GM18519 (cell line): ENCODE measurements around the gene SPATS2L.

Source experiments
- ATAC-seq: cut with Tn5 transposase; IDR thresholded peaks from one replicate; pipeline ENCODE4 v1.9.1; 2021; ENCODE audit warnings: mild to moderate bottlenecking, moderate library complexity; ENCODE audit not compliant: unreplicated experiment, low FRiP score

SPATS2L gene

DNA sequence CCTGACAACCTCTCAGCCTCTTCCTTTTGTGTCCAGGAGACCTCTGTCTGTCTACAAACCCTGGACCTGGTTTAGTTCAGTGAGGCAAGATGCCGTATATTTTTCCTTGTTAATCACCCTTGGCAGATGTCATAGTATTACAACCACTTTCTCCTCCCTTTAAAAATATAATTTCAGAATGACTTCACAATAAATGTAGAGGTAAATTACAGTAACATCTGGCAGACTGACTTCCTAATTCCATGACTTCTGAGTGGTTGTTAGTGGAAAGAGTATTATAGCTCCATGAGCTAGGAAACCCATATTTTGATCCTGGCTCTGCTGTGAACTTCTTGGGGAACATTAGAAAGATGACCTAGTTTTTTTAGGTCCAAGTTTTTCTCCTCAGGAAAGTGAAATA lies 39.5 kb downstream of the SPATS2L start:
- no peak for ATAC-seq

- ATAC-seq: no peak
Observed at GRCh38 chr2:200347301-200347700, 40.8 kb downstream of the SPATS2L start.

DNA sequence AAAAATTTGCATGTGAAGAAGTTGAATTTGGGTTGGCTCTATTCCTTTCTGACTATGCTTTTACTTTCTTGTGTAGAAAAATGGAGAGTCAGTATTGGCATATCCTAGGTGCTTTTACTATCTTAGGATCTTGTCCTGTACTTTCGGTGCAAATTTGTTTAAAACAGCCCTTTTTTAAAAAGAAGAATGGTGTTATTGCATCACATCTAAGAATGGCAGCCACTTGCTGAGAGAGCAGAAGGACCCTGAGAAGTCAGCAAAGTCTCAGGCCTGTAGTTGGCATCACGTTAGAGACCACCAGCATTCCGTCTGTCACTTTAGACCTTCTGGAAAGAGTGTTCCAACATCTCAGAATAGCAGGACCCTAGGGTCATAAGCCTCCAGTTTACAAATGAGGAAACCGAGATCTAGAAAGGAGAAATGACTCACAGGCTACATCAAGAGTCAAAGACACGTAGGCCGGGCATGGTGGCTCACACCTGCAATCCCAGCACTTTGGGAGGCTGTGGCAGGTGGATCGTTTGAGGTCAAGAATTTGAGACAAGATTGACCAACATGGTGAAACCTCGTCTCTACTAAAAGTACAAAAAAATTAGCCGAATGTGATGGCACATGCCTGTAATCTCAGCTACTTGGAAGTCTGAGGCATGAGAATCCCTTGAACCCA lies 42.5 kb downstream of the SPATS2L start:
- no peak for ATAC-seq

- no peak for ATAC-seq
Observed at GRCh38 chr2:200349868-200350267, 43.4 kb downstream of the SPATS2L start.

- no peak for ATAC-seq
Observed at GRCh38 chr2:200350850-200351285, 44.4 kb downstream of the SPATS2L start.

GRCh38 chr2:200351815-200352214 lies 45.3 kb downstream of the SPATS2L start:
- ATAC-seq: no peak

GRCh38 chr2:200352636-200353035 lies 46.1 kb downstream of the SPATS2L start:
- no peak for ATAC-seq

DNA sequence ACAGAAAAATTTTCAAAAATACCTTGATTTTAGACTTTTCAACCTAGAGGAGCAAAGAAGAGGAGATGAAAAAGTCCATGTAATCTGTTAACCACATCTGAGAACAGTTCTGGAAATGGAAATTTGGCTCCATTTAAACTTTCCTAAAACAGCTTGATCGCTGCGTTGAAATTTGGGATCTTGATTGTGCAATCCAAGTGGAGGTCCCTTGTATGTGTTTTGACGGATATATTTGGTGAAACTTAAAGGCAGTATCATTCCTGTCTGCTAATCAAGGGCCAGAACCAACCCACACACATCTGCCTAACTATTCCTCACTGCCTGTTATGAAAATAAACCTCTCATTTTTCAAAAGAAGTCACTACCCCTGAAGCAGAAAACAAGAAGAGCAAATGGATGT lies 46.6 kb downstream of the SPATS2L start:
- ATAC-seq: no peak

- no peak for ATAC-seq
Observed at GRCh38 chr2:200353874-200354273, 47.4 kb downstream of the SPATS2L start.

DNA sequence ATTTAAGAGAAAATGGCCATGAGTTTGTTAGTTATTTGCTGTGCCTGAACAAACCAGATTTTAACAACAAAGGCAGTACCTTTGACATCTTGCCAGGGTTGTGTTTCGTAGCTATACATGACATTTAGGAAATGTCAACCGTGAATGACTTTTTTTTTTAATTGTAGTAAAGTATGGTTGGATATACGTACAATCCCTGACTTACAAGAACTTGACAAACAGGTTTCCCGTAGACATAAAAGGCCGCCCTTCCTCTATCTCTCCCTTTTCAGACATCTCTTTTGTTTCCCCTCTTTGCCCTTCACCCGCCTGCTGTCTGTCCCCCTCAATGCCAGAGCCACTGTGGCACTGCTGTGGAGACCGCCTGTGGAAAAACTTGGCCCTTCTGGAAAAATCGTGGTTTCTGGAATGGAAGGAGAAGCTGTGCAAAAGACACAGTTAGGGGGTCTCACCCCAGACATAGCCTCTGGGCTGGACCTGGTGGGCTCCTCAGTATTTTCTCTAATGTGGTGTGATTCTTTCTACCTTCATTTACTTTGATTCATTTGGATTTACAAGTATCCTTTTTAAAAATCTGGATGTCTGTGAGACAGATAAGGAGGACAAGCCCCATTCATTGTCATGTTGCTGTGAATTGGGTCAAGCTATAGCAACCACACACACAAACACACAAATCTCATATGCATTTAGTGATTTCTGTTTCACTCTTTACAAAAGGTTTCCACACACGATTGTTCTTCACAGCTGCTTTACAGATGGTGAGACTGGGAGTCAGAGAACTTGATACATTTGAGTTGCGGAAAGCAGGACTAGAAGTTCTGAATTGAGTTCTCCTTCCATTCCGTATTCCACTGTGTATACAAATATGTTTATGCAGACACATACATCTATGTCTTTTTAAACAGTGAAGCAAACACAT lies 48.6 kb downstream of the SPATS2L start:
- ATAC-seq: no peak

- no peak for ATAC-seq
Observed at GRCh38 chr2:200356321-200356720, 49.8 kb downstream of the SPATS2L start.

DNA sequence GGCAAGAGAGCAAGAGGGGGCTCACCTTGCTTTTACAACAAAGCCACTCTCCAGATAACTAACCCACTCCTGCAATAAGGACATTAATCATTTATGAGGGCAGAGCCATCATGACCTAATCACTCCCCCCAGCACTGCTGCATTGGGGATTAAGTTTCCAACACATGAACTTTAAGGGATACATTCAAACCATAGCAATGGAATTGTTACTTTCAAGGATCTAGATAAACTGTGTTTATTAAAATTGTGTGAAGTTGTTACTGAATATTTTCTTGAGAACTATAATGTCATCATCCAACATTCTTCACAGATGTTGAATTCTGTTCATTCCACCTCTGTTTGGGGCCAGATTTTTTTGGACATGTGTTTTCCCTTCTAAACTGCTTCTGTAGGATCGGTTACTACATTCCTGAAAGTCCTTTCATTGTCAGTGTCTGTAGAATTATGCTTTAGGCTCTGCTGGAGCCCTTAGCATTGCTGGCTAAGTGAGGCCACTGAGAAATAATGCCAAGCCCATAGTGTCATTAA lies 50.4 kb downstream of the SPATS2L start:
- no peak for ATAC-seq

GRCh38 chr2:200357845-200358244 lies 51.4 kb downstream of the SPATS2L start:
- no peak for ATAC-seq

DNA sequence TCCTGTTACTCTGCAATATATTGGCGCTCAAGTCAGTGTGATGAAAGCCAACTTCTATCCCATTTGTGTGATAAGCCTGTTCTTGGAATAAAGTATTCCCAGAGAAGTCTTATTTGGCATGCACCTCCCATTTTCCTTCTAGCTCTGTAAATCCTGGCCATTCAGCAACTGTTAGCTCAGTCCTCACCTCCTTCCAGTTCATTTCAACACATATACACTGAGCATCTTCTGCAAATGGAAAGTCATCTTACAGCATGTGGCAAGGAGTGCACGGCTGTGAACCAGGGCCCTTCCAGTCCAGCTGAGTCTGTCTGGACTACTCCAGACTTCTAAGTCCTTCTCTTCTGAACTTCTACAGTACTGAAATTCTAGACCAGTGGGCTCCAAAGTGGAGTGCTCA lies 53.1 kb downstream of the SPATS2L start:
- ATAC-seq: no peak

GRCh38 chr2:200360364-200360763 lies 53.9 kb downstream of the SPATS2L start:
- no peak for ATAC-seq

GRCh38 chr2:200362202-200362917 lies 55.9 kb downstream of the SPATS2L start:
- ATAC-seq: no peak

- ATAC-seq: no peak
Observed at GRCh38 chr2:200363279-200363678, 56.8 kb downstream of the SPATS2L start.

GRCh38 chr2:200364142-200364541 lies 57.6 kb downstream of the SPATS2L start:
- no peak for ATAC-seq

GRCh38 chr2:200364620-200365019 lies 58.1 kb downstream of the SPATS2L start:
- no peak for ATAC-seq

DNA sequence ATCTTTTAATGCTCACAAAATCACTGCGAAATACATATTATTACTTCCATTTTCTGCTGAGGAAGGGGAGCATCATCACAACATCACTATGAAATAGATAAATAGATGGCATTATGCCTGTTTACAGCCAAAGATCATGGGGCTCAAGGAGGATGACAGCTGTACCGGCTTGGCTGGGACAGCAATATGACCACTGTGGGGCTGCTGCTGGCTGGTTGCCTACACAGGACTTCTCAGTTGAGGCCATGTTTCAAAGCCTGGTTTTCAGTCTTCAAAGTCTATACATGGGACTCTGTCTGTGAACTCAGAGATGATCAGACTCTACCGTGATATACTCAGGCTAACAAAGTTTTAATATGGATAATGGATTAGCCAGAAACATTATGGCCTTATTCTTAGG lies 58.7 kb downstream of the SPATS2L start:
- ATAC-seq: no peak

DNA sequence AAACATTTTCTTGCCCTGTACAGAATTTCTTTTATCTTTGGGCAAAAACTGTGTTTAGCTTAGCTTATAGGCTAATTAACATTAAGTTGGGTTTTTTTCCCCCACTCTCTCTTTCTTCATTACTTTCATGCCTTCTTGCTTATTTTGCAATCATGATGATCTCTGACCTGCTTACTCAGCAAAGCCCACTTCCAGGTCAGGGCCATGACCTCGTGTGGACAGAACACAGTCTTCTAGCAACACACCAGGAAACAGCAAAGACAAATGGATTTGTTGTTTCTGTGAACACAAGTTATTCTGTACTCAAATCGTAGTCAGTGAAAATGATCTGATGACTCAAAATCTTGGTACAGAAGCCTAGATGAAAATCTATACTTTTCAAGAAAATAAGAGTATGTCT lies 60.7 kb downstream of the SPATS2L start:
- ATAC-seq: no peak
